SU-DHL-6 (cell line): ENCODE data around the gene POLR2F.

Experiments
- H2AFZ ChIP-seq: fragments of 200-600 bp; sonication (generic); 2 replicates; pipeline ENCODE4 v1.6.1; 2014; ENCODE audit warnings: low read depth, mild to moderate bottlenecking, moderate library complexity, mixed read lengths, antibody characterized with exemption, low read length; ENCODE audit not compliant: severe bottlenecking
- H3F3A ChIP-seq: fragments of 200-600 bp; shearing (Covaris generic); 2 replicates; pipeline ENCODE4 v1.6.0; 2016; ENCODE audit warnings: antibody characterized with exemption, mild to moderate bottlenecking; ENCODE audit not compliant: insufficient read depth
- H3K27ac ChIP-seq: fragments of 200-600 bp; sonication (generic); 2 replicates; pipeline ENCODE4 v1.5.1; 2016; ENCODE audit warnings: low read depth, mild to moderate bottlenecking, low read length, moderate library complexity, mixed read lengths
- H3K27me3 ChIP-seq: fragments of 200-600 bp; sonication (generic), shearing (Covaris generic); 2 replicates; pipeline ENCODE4 v1.6.0; 2014; ENCODE audit warnings: mild to moderate bottlenecking, low read length
- H3K36me3 ChIP-seq: fragments of 200-600 bp; sonication (generic); 2 replicates; pipeline ENCODE4 v1.6.1; 2014; ENCODE audit warnings: mild to moderate bottlenecking, low read length, mixed read lengths
- H3K4me2 ChIP-seq: fragments of 300-600, 200-600 bp; shearing (Covaris generic), sonication (generic); 2 replicates; pipeline ENCODE4 v1.6.0; 2014; ENCODE audit warnings: low read length, low read depth, mild to moderate bottlenecking; ENCODE audit not compliant: poor library complexity, severe bottlenecking
- H3K4me3 ChIP-seq: fragments of 200-600 bp; sonication (generic); 2 replicates; pipeline ENCODE4 v1.5.1; 2014; ENCODE audit warnings: antibody characterized with exemption, low read length, mild to moderate bottlenecking, mixed read lengths; ENCODE audit not compliant: insufficient read depth, poor library complexity, severe bottlenecking
- H3K79me2 ChIP-seq: fragments of 200-600 bp; sonication (generic); 2 replicates; pipeline ENCODE4 v1.6.1; 2014; ENCODE audit warnings: mild to moderate bottlenecking, low read length, moderate library complexity; ENCODE audit not compliant: insufficient read depth
- H3K9ac ChIP-seq: fragments of 200-600 bp; sonication (generic); 2 replicates; pipeline ENCODE4 v1.7.0; 2014; ENCODE audit warnings: mild to moderate bottlenecking, low read length
- H3K9me2 ChIP-seq: fragments of 200-600 bp; sonication (generic); replicated peaks from 2 replicates; pipeline ENCODE4 v1.6.1; 2014; ENCODE audit warnings: low read length; ENCODE audit not compliant: insufficient read depth
- H3K9me3 ChIP-seq: fragments of 200-600 bp; sonication (generic); 2 replicates; pipeline ENCODE4 v1.6.1; 2014; ENCODE audit warnings: low read length, mixed read lengths; ENCODE audit not compliant: insufficient read depth
- H4K20me1 ChIP-seq: fragments of 200-600 bp; sonication (generic); 2 replicates; pipeline ENCODE4 v1.6.1; 2014; ENCODE audit warnings: low read depth, mild to moderate bottlenecking, antibody characterized with exemption, low read length, moderate library complexity, mixed read lengths
- CTCF ChIP-seq: fragments of 200-600 bp; sonication (generic); IDR thresholded peaks from one replicate; pipeline ENCODE4 v1.5.1; 2017; ENCODE audit warnings: antibody characterized with exemption, mild to moderate bottlenecking, low read length, moderate library complexity; ENCODE audit not compliant: insufficient read depth, poor library complexity, severe bottlenecking
- EZH2phosphoT487 ChIP-seq: fragments of 200-600 bp; sonication (generic), shearing (Covaris generic); conservative IDR thresholded peaks from 2 replicates; pipeline ENCODE4 v1.6.1; 2018; ENCODE audit warnings: mild to moderate bottlenecking, antibody characterized with exemption, low read length, moderate library complexity, mixed read lengths

Gene POLR2F

GRCh38 chr22:37924386-37925065, 29.0 kb upstream of the POLR2F start:
- H3K36me3 ChIP-seq = no peaks in the 10 kb centered on the region
- TF ChIP-seq CTCF (no peak), EZH2phosphoT487 (no peak)
- H3K9ac ChIP-seq = no peak overlapping the region
- no peak overlapping the region for H3K27ac ChIP-seq
- no peaks in the 10 kb centered on the region for H3K9me3 ChIP-seq
- H3K4me2 ChIP-seq = no peak overlapping the region
- H2AFZ ChIP-seq = no peak overlapping the region
- H3K4me3 ChIP-seq = no peak overlapping the region
- no peaks in the 10 kb centered on the region for H3K9me2 ChIP-seq
- no peaks in the 10 kb centered on the region for H3K27me3 ChIP-seq
- H4K20me1 ChIP-seq = no peaks in the 10 kb centered on the region
- no peaks in the 10 kb centered on the region for H3K79me2 ChIP-seq
- H3F3A ChIP-seq = no peaks in the 10 kb centered on the region

- Histone ChIP-seq H3K27ac (no peak overlapping the region), H3K9ac (no peak overlapping the region), H3K27me3 (no peaks in the 10 kb centered on the region), H3K9me2 (no peaks in the 10 kb centered on the region), H3K79me2 (no peaks in the 10 kb centered on the region), H3K4me3 (no peak overlapping the region), H3K9me3 (no peaks in the 10 kb centered on the region), H3K36me3 (no peaks in the 10 kb centered on the region), H3K4me2 (no peak overlapping the region), H2AFZ (no peak overlapping the region), H3F3A (no peaks in the 10 kb centered on the region), H4K20me1 (no peaks in the 10 kb centered on the region)
- TF ChIP-seq EZH2phosphoT487 (no peak), CTCF (no peak)
Measured at GRCh38 chr22:37925330-37925729, 28.2 kb upstream of the POLR2F start.

- no peaks in the 10 kb centered on the region for H3K9me2 ChIP-seq
- no peak overlapping the region for H3K4me2 ChIP-seq
- H3F3A ChIP-seq = no peaks in the 10 kb centered on the region
- H3K9ac ChIP-seq = no peak overlapping the region
- no peaks in the 10 kb centered on the region for H3K27me3 ChIP-seq
- no peak for TF ChIP-seq EZH2phosphoT487
- no peak for TF ChIP-seq CTCF
- H3K4me3 ChIP-seq = no peak overlapping the region
- H3K36me3 ChIP-seq = no peaks in the 10 kb centered on the region
- no peaks in the 10 kb centered on the region for H4K20me1 ChIP-seq
- no peak overlapping the region for H2AFZ ChIP-seq
- no peaks in the 10 kb centered on the region for H3K79me2 ChIP-seq
- no peak overlapping the region for H3K27ac ChIP-seq
- H3K9me3 ChIP-seq = no peaks in the 10 kb centered on the region
Measured at GRCh38 chr22:37925767-37926166, 27.7 kb upstream of the POLR2F start.
